Smooth muscle cell (in vitro differentiated cells): ENCODE data around the gene BMPR1A. TPM values are rescaled to one million over a fixed set of nuclear protein-coding genes. Genes with fewer than 3 reads are reported as not detected.

Experiments used
- DNase-seq: peaks from one replicate; lab custom pipeline; 2025; ENCODE audit not compliant: unreplicated experiment; lab: John Stamatoyannopoulos, UW
- H2AFZ ChIP-seq: fragments of 200-600 bp; sonication (generic); 2 replicates; pipeline ENCODE4 v1.6.0; 2016; ENCODE audit warnings: antibody characterized with exemption, low read depth, mild to moderate bottlenecking
- H3F3A ChIP-seq: fragments of 200-600 bp; sonication (generic); 2 replicates; pipeline ENCODE4 v1.6.0; 2017; ENCODE audit warnings: antibody characterized with exemption, low read depth
- H3K27ac ChIP-seq: fragments of 200-600 bp; sonication (generic); 2 replicates; pipeline ENCODE4 v1.5.1; 2016; ENCODE audit warnings: low read depth, mild to moderate bottlenecking
- H3K27me3 ChIP-seq: fragments of 200-600 bp; sonication (generic); 2 replicates; pipeline ENCODE4 v1.6.1; 2016; ENCODE audit warnings: low read depth, mild to moderate bottlenecking
- H3K36me3 ChIP-seq: fragments of 200-600 bp; sonication (generic); 2 replicates; pipeline ENCODE4 v1.5.1; 2016; ENCODE audit warnings: low read depth
- H3K4me1 ChIP-seq: fragments of 200-600 bp; sonication (generic); 2 replicates; pipeline ENCODE4 v1.5.1; 2016; ENCODE audit warnings: low read depth
- H3K4me2 ChIP-seq: fragments of 200-600 bp; sonication (generic); 2 replicates; pipeline ENCODE4 v1.6.0; 2016; ENCODE audit warnings: mild to moderate bottlenecking
- H3K4me3 ChIP-seq: fragments of 200-600 bp; sonication (generic); 2 replicates; pipeline ENCODE4 v1.5.1; 2016; ENCODE audit warnings: mild to moderate bottlenecking
- H3K79me2 ChIP-seq: fragments of 200-600 bp; sonication (generic); 2 replicates; pipeline ENCODE4 v1.6.0; 2016; ENCODE audit warnings: low read depth, mild to moderate bottlenecking
- H3K9ac ChIP-seq: fragments of 200-600 bp; sonication (generic); 2 replicates; pipeline ENCODE4 v1.6.0; 2016; ENCODE audit warnings: low read depth
- H3K9me3 ChIP-seq: fragments of 200-600 bp; sonication (generic); replicated peaks from 2 replicates; pipeline ENCODE4 v1.5.1; 2016; ENCODE audit warnings: low read depth
- H4K20me1 ChIP-seq: fragments of 200-600 bp; sonication (generic); 2 replicates; pipeline ENCODE4 v1.6.0; 2016; ENCODE audit warnings: low read depth
- CTCF ChIP-seq: fragments of 200-600 bp; sonication (generic); IDR thresholded peaks from 2 replicates; pipeline ENCODE4 v1.5.1; 2017; ENCODE audit warnings: borderline replicate concordance, mild to moderate bottlenecking, antibody characterized with exemption; ENCODE audit not compliant: insufficient read depth, poor library complexity, severe bottlenecking
- WGBS: methylation state at CpG from one replicate; pipeline ENCODE4 v1.1.7; 2016; ENCODE audit warnings: low lambda C conversion rate; 5-methylcytosine and 5-hydroxymethylcytosine counted together
- polyA plus RNA-seq: library from polyadenylated mRNA; unstranded; fragments of >200 nt; fragmentation: Nextera tagmentation; extraction: Ambion mirVana; gene quantifications from 2 replicates; pipeline ENCODE4 v1.2.1, GENCODE V29; 2016
- total RNA-seq: library from RNA; depleted of rRNA; stranded (reverse); fragments of >200 nt; gene quantifications from 2 replicates; pipeline ENCODE4 v1.2.3, GENCODE V29; 2014

BMPR1A gene
- total and polyA plus RNA-seq, 2 experiments from 2014 or later = 15.5 to 80.9 TPM

- WGBS = 38% methylated on average over 3 of the region's 3 CpGs
- Histone ChIP-seq H3K4me3 (no peak overlapping the region), H3K9ac (no peak overlapping the region), H3K79me2 (peaks cover 6% of the 10 kb centered on the region), H3K36me3 (no peaks in the 10 kb centered on the region), H3K27me3 (no peaks in the 10 kb centered on the region), H3K27ac (no peak overlapping the region), H3F3A (no peaks in the 10 kb centered on the region), H3K4me2 (no peak overlapping the region), H3K9me3 (no peaks in the 10 kb centered on the region), H2AFZ (no peak overlapping the region), H4K20me1 (peaks cover 16% of the 10 kb centered on the region), H3K4me1 (no peaks in the 10 kb centered on the region)
- no peak for TF ChIP-seq CTCF
- no peak for DNase-seq
Observed at GRCh38 chr10:86857128-86857721, 100.8 kb downstream of the BMPR1A start.

- H3K27me3 ChIP-seq = no peaks in the 10 kb centered on the region
- no peak overlapping the region for H2AFZ ChIP-seq
- no peaks in the 10 kb centered on the region for H3K36me3 ChIP-seq
- H3K4me3 ChIP-seq = no peak overlapping the region
- H3K9ac ChIP-seq = no peak overlapping the region
- H3K79me2 ChIP-seq = peaks cover 6% of the 10 kb centered on the region
- no peaks in the 10 kb centered on the region for H3K4me1 ChIP-seq
- H4K20me1 ChIP-seq = peaks cover 19% of the 10 kb centered on the region
- DNase-seq = no peak
- no peaks in the 10 kb centered on the region for H3K9me3 ChIP-seq
- no peak overlapping the region for H3K4me2 ChIP-seq
- no peak overlapping the region for H3K27ac ChIP-seq
- TF ChIP-seq CTCF = no peak
- no peaks in the 10 kb centered on the region for H3F3A ChIP-seq
- WGBS = 97% methylated on average over 1 of the region's 1 CpG
Observed at GRCh38 chr10:86858011-86858410, 101.6 kb downstream of the BMPR1A start.

GRCh38 chr10:86861351-86861750 is 104.9 kb downstream of the BMPR1A start:
- Histone ChIP-seq H3K9ac (no peak overlapping the region), H2AFZ (no peak overlapping the region), H3K27ac (no peak overlapping the region), H3K4me3 (no peak overlapping the region), H4K20me1 (peaks cover 23% of the 10 kb centered on the region), H3K27me3 (no peaks in the 10 kb centered on the region), H3K79me2 (peaks cover 6% of the 10 kb centered on the region), H3K9me3 (no peaks in the 10 kb centered on the region), H3K36me3 (no peaks in the 10 kb centered on the region), H3F3A (peaks cover 10% of the 10 kb centered on the region), H3K4me2 (no peak overlapping the region), H3K4me1 (peaks cover 7% of the 10 kb centered on the region)
- TF ChIP-seq CTCF = no peak
- 73% methylated on average over 1 of the region's 1 CpG for WGBS
- DNase-seq = no peak

- Histone ChIP-seq H3K4me2 (no peak overlapping the region), H4K20me1 (peaks cover 15% of the 10 kb centered on the region), H3K27me3 (no peaks in the 10 kb centered on the region), H3K4me3 (no peak overlapping the region), H3K79me2 (peaks cover 6% of the 10 kb centered on the region), H3K9ac (no peak overlapping the region), H3K9me3 (no peaks in the 10 kb centered on the region), H3K27ac (no peak overlapping the region), H2AFZ (no peak overlapping the region), H3K36me3 (no peaks in the 10 kb centered on the region), H3K4me1 (peaks cover 7% of the 10 kb centered on the region), H3F3A (peaks cover 18% of the 10 kb centered on the region)
- DNase-seq = no peak
- 76% methylated on average over 3 of the region's 3 CpGs for WGBS
- TF ChIP-seq CTCF = no peak
Observed at GRCh38 chr10:86862373-86862772, 106.0 kb downstream of the BMPR1A start.
